ENCODE results near the gene LDLRAD4. TPM values are rescaled to one million over a fixed set of nuclear protein-coding genes. Genes with fewer than 3 reads are reported as not detected.
"Not testable (repeated sequence)": the region's sequence is repeated elsewhere in the genome, so short reads cannot be mapped to it uniquely, and the experiment has no call there.

The LDLRAD4 gene
- polyA plus RNA-seq, 4 donors, result 10.5 to 11.6 (median 11.5) TPM

- DNase-seq (ENCODE audit: low read depth in 4 of 4, low spot score in 3 of 4), result no peak
Measured at GRCh38 chr18:13244135-13244534, 25.6 kb downstream of the LDLRAD4 start.

DNA sequence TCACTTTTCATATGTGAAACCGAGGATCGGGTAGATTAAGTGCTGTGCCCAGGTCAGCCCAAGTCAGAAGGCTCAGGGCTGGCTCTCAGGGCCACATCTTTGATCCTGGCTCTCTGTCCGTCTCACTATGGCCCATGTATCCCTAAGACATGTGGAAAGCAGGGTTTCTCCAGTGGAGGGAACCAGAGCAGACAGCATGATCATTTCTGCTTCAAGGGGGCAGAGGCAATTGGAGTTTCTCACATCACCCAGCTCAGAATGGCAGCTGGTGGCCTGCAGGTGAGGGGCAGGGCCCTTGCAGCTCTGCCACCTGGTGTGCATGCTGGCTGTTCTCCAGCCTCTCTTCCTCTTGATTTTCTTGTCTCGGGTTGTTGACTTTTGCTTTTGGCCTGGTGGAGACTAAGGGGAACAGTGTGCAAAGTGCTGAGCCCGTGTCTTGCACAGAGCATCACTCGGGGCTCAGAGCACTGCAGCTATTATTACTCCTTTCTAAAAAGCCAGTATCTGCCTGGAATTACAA, 27.0 kb downstream of the LDLRAD4 start:
- no peak for DNase-seq (ENCODE audit: low read depth in 4 of 4, low spot score in 3 of 4)

GRCh38 chr18:13246121-13246520, 27.6 kb downstream of the LDLRAD4 start:
- no peak for DNase-seq (ENCODE audit: low read depth in 4 of 4, low spot score in 3 of 4)

GRCh38 chr18:13246591-13246990, 28.0 kb downstream of the LDLRAD4 start:
- no peak for DNase-seq (ENCODE audit: low read depth in 4 of 4, low spot score in 3 of 4)

- DNase-seq (ENCODE audit: low read depth in 4 of 4, low spot score in 3 of 4), result no peak
Measured at GRCh38 chr18:13247506-13247905, 28.9 kb downstream of the LDLRAD4 start.

DNA sequence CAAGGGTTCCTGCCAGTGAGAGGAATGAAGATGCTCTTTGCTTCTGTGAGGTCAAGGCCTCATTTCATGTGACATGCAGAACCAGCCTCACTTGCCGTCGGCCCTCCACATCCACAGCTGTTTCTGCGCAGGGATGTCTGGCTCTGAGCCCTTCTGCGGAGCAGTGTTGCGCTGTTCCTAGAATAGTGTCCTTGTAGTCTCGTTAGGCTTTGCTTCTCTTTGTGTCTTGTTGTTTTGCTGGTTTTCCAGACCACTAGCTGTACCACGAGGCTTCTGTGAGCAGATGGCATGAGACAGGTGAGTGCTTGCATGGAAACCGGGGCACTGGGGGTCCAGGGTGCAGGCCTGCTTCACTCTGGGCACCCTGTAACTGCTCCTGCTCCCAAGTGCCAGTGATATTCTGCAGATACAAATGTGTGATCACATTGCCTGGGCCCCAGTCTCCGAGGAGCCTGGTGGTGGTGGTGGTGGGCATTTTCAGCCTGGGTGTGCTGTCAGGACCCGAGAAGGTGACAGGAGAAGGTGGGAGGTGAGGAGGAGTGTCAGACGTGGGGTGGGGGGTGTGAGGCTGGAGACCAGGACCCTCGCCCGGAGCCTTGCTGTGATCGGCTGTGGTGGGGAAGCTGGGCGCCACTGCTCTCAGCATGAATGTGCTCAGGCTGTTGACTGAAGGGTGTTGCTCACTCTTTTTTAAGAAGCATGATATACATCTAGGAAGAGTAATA, 34.3 kb downstream of the LDLRAD4 start:
- no peak for DNase-seq (ENCODE audit: low read depth in 4 of 4, low spot score in 3 of 4)

DNA sequence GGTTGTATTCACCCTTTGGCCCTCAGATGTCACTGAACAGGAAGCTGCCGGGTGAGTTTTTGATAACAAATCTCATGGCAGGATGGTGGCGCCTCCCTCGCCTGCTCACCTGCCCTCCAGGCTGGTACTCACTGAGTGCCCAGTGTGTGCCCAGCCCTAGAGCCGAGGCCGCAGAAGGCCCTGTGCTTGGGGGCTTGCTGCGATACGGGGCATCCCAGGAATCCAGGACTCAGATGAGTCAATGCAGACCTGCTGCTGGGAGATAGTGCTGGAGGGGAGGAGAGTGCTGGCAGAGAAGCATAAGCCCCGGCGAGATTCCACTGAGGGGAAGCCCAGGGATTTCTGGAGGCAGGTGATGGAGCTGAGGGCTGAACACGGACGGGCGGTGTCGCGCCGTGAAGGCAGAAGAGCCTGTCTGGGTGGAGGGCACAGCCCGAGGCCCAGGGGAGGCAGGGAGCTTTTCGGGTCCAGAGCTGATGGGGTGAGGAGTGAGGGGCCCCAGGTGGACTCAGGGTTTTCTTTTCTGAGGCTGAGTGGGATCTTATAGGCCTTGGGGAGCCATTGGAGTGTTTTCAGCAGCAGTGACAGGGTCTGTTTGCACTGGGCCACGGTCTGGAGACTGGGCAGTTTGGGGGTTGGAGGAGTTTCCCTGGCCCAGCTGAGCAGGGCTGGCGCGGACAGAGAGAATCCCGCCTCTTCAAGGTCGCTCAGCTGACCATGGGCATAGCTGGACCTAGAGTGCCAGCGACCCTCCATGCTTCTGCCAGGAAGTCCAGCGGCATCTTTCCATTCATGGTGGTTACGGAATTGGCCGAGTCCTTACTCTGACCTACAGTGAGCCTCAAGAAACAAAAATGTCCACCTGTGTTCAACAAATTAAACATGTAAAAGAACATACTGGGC, 35.5 kb downstream of the LDLRAD4 start:
- no peak for DNase-seq (ENCODE audit: low read depth in 4 of 4, low spot score in 3 of 4)

GRCh38 chr18:13254971-13255927, 36.7 kb downstream of the LDLRAD4 start:
- DNase-seq (ENCODE audit: low read depth in 4 of 4, low spot score in 3 of 4), result no peak

GRCh38 chr18:13256444-13257305, 38.1 kb downstream of the LDLRAD4 start:
- DNase-seq (ENCODE audit: low read depth in 4 of 4, low spot score in 3 of 4), result no peak

GRCh38 chr18:13257361-13257980, 38.9 kb downstream of the LDLRAD4 start:
- DNase-seq (ENCODE audit: low read depth in 4 of 4, low spot score in 3 of 4), result no peak

DNA sequence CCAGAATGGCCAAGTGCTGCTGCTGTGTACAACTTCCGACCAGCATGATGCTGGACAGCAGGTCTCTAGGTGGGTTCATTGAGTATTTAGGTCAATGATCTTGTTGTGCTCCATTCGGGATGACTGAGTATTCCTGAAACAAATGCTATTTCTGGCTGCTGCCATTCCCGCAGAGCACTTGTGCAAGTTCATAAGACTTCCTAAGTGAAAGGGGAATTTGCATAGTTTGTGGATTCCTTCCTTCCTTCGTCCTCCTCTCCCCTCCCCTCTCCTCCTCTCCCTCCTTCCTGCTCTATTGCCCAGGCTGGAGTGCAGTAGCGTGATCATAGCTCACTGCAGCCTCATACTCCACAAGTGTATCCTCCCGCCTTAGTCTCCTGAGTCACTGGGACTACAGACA, 40.4 kb downstream of the LDLRAD4 start:
- DNase-seq (ENCODE audit: low read depth in 4 of 4, low spot score in 3 of 4), result no peak

GRCh38 chr18:13259701-13260100, 41.1 kb downstream of the LDLRAD4 start:
- no peak for DNase-seq (ENCODE audit: low read depth in 4 of 4, low spot score in 3 of 4)

- DNase-seq (ENCODE audit: low read depth in 4 of 4, low spot score in 3 of 4), result no peak
Measured at GRCh38 chr18:13260197-13260934, 41.8 kb downstream of the LDLRAD4 start.

GRCh38 chr18:13260935-13261640, 42.5 kb downstream of the LDLRAD4 start:
- DNase-seq (ENCODE audit: low read depth in 4 of 4, low spot score in 3 of 4), result no peak

- no peak for DNase-seq (ENCODE audit: low read depth in 4 of 4, low spot score in 3 of 4)
Measured at GRCh38 chr18:13261661-13262357, 43.2 kb downstream of the LDLRAD4 start.

- not testable (repeated sequence) for DNase-seq (ENCODE audit: low read depth in 4 of 4, low spot score in 3 of 4)
Measured at GRCh38 chr18:13262358-13262680, 43.8 kb downstream of the LDLRAD4 start.

Data from right renal pelvis (tissue), 4 donors.